Occipital lobe (tissue), 2 donors: ENCODE measurements around the gene PITPNC1. TPM values are rescaled to one million over a fixed set of nuclear protein-coding genes. Genes with fewer than 3 reads are reported as not detected.
"Not testable (repeated sequence)": the region's sequence is repeated elsewhere in the genome, so short reads cannot be mapped to it uniquely, and the experiment has no call there.

Experiments
- DNase-seq: peaks from one replicate; lab custom pipeline; 2025; lab: John Stamatoyannopoulos, UW
- total RNA-seq: library from RNA; depleted of rRNA; stranded (reverse); fragments of >200 nt; gene quantifications from one replicate; pipeline ENCODE4 v1.2.3, GENCODE V29; 2014

Gene PITPNC1
- total RNA-seq, 1 donor from 2014 or later: 60.8 TPM

DNA sequence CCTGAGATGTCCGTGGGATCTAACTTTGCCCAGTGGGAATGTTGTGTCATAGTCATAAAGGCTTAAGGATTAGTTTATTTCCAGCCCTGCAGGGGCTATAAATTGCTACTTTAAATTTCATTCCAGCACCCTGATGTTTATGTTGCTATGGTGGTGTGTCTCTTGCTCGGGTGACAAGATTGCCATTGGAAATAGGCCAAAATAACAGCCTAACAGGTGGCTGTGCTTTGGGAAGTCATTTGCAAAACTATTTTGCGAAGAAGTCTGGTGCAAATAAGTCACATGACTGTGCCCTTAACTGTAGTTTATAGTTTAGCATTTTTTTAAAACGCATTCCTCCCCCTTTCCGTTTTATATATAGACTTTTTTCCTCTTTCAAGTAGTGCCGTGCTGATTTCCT lies 23.1 kb downstream of the PITPNC1 start:
- DNase-seq: no peak

DNA sequence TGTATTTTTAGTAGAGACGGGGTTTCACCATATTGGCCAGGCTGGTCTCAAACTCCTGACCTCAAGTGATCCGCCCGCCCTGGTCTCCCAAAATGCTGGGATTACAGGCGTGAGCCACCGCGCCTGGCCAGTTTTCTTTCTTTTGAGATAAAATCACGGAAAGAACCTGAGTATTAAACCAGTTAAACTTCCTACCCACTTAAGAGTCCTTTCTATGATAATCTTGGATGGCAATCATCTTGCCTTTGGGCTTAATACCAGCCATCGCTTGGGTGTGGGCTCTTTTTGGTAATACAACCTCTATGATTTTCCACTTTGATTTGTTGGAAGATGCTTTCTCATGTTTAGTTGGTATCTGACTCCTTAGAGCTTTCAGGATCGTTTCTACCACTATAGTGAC lies 24.0 kb downstream of the PITPNC1 start:
- DNase-seq: no peak

DNA sequence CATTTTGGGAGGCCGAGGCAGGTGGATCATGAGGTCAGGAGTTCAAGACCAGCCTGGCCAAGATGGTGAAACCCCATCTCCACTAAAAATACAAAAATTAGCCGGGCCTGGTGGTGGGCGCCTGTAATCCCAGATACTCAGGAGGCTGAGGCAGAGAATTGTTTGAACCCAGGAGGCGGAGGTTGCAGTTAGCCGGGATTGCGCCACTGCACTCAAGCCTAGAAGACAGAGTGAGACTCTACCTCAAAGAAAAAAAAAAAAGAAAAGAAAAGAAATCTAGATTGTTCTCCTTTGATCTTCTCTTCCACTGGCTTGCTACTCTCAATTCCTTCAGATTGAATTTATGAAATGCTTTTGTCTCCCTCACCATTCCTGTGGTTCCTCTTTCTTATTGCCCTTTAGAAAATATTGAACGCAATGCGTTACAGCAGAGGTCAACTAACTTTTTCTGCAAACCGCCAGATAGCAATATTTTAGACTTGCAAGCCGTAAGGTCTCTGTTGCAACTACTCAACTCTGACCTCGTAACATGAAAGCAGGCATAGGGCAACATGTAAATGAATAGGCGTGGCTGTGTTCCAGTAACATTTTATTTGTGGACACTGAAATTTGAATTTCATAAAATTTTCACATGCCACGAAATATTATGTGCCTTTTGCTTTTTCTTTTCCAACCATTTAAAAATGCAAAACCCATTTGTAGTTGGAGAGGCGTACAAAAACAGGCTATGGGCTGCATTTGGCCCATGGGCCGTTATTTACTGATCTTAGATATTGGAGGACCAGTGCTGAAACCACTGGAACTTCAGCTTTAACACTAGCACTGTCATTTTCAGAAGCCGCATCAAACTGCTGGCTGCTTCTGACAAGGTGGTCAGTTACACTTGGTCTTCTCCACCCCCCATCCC lies 24.8 kb downstream of the PITPNC1 start:
- no peak for DNase-seq

DNA sequence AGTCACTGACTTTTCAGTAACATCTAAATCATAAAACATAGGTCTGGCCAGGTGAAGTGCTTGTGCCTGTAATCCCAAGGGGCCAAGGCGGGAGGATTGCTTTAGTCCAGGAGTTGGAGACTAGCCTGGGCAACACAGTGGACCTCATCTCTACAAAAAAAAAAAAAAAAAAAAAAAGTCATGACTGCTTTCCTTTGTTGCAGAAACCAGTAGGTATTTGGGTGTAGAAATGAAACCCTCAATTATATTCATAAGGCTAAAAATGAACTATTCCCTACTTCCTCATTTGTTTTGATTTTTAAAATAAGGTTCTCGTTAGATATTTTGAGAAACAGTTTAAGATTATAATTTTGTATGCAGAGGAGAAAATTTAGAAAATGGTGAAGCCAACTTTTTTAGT lies 26.0 kb downstream of the PITPNC1 start:
- no peak for DNase-seq

DNA sequence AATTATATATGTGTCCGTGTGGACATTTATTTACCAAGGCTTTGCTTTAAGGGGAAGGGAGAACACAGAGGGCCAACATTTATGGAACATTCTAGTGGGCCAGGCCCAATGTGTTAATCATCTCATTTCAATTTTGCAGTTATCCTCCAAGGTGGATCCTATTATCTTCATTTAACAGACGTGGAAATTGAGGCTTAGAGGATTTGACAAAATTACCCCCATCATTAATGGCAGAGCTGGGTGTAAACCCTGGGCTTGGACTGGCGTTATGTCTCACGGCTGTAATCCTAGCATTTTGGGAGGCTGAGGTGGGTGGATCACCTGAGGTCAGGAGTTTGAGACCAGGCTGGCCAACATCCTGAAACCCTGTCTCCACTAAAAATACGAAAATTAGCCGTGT lies 26.4 kb downstream of the PITPNC1 start:
- DNase-seq: no peak

DNA sequence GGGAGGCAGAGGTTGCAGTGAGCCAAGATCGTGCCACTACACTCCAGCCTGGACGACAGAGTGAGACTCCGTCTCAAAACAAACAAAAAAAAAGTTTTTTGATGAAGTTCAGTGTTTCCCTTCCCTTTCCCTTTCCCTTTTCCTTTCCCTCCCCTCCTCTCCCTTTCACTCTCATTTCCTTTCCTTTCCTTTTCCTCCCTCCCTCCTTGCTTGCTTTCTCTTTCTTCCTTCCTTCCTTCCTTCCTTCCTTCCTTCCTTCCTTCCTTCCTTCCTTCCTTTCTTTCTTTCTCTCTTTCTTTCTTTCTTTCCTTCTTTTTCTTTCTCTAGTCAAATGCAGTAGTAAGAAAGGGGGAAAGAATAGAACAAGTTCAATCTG lies 31.4 kb downstream of the PITPNC1 start:
- DNase-seq: not testable (repeated sequence)

DNA sequence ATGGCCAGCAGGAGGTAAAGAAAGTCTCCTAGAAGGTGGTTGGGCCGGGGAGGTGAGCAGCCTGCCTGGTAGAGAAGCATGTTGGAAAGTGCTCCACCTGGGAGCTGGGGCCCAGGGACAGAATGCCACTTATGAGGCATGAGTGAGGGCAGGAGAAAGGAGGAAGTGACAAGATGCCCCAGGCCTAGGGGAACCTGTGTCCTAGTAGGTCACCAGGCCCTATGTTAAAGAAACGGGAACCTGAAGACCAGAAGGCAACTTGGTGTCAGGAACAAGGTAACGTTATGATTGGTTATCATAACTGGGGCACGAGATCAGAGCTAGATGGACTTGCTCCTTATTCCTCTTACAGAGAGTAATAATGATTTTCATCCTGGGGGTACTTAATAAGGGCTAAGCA lies 34.3 kb downstream of the PITPNC1 start:
- no peak for DNase-seq

DNA sequence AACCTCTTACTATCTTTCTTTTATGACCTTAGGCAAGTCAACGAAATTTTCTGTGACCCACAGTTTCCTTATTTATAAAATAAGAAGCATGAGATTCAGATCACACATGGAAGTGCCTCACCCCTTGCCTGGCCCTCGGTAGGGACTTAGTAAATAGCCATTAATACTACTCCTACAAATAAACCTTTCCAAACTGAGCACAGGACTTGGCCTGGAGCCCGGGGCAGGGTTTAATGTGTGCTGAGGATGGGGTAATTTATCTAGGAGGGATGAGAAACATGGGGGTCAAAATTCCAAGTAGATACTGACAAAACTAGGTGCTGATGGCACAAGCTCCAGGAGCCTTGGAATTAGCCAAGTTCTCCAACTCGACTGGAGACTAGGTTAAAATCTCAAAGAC lies 35.0 kb downstream of the PITPNC1 start:
- no peak for DNase-seq

DNA sequence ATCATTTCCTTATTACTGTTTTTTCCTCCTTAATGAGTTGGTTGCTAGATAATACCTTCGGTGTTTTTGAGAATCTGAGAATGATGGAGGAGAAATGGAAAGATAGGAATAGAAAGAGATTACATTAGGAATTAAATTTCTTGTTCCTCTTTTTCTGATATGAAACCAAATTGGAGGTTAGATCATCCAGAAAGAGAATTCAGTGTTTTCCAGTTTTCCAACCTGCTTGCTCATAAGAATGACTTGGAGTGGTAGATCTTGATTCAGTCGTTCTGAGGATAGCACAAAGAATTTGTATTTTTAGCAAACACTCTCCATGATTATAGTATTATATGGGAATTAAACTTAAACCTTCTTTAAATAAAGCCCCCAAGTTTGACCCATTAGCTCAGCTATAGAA lies 35.9 kb downstream of the PITPNC1 start:
- DNase-seq: no peak

DNA sequence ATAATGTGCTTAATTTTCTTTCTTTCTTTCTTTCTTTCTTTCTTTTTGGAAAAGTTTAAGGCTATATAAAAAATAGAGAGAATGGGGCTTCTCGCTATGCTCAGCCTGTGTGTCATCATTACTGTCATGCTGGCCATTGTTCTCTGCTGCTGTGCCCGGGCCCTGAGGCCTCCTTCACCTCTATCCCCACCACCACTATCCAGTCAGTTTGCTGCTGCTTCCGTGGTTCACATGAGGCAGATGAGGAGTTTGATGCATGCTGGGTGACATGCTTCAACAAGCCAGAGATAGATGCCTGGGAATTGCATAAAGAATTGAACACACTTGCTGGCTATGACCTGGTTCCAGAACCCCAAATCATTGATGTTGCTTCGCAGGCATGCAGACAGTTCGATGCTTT lies 36.3 kb downstream of the PITPNC1 start:
- no peak for DNase-seq

DNA sequence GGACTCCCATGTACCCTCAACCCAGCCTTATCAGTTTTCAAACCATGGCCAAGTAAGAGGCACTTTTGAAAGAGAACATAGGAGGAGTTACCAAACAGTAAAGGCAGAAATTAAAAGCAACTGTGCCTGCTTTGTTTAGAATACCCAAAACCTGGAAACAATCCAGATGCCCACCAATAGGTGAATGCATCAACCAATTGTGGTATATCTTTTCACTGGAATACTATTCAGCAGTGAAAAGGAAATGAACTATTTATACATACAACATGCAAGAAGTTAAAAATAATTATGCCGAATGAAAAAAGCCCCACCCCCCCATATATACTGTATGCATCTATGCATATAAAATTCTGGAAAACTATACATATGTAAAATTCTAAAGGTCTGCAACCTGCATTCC lies 37.0 kb downstream of the PITPNC1 start:
- no peak for DNase-seq

DNA sequence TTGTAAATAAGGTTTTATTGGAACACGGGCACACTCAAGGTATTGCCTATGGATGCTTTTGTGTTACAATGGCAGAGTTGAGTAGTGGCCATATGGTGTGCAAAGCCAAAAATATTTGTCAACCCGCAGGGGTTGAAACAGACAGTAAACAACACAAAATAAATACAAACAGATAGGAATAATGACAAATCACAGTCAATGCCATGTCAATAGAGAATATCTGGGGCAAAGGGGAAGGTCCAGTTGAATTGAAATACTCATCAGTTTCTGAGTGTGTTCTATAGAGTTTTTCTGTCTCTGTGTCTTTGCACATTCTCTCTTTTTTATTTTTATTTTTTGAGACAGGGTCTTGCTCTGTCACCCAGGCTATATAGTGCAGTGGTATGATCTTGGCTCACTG lies 37.5 kb downstream of the PITPNC1 start:
- DNase-seq: no peak

DNA sequence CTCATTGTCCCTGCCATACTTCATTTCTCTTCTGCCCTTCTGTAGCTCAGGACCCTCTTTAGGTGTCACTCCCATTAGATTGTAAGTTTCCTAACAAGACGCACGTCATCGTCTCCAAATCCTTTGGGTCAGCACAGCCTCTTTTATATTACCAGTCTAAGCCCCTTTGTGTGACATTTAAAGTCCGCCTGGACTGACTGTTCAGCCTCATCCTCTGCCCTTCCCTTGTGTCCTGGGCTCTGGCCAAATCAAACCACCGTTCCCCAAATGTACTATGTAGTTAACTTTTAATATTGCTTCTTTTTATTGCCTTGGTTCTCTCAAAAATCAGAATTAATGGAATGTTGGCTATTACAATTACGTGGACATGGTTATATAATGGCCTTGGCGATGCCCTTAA lies 38.2 kb downstream of the PITPNC1 start:
- DNase-seq: no peak

DNA sequence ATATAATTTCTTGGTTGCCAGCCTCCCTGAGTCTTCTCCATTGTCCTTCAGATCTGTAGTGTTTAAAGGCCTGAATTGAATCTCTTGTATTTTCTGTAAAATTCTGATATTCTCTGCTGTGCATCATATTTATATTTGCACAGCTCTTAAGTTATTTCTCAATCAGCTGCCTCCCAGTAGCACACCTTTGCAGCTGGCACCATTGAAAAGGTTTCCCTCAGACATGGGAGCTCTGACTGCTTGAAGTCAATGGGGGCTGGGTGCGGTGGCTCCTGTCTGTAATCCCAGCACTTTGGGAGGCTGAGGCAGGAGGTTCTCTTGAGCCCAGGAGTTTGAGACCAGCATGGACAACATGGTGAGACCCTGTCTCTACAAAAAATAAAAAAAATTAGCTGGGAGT lies 40.4 kb downstream of the PITPNC1 start:
- no peak for DNase-seq

DNA sequence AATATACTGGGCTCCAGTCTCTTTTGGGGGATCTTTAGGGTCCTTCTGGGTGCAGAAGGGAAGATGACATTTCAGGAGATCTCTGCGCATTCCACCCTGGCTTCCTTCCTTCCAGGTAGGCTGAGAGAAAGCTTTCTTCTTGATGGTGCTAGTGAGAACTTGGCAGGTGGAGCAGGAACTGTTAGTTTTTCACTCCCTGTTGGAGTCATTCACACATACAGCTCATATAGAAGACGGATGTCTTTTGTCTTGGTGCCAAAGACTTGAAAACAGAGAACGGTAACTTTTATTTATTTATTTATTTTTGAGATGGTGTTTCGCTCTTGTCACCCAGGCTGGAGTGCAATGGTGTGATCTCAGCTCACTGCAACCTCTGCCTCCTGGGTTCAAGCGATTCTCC lies 43.9 kb downstream of the PITPNC1 start:
- no peak for DNase-seq

DNA sequence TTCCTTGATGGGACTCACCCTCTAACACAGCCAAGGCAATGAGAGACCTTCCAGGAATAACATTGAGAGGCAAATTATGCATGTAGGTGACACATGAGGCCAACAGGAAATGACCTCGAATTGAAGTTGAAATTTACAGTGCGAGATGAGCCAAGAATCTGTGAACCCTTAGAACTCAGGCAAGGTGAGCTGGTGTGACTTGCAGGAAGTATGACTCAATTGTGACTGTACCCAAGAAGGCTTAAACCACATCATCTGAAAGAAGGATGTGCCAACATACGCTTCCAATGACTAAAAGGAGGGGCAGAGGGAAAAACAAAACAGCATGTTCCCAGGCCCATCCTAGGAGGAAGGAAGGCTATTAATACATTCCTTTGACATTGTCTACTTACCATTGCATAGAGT lies 44.8 kb downstream of the PITPNC1 start:
- DNase-seq: no peak

DNA sequence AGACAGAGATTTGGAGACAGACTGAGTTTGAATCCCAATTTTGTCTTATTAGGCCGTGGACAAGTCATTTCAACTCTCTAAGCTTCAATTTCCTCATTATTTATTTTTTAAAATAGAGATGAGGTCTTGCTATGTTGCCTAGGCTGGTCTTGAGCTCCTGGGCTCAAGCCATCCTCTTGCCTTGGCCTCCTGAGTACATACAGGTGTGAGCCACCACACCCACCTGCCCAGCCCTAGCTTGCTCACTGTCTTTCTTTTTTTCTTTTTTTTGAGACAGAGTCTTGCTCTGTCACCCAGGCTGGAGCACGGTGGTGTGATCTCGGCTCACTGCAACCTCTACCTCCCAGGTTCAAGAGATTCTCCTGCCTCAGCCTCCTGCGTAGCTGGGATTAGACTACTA lies 45.2 kb downstream of the PITPNC1 start:
- not testable (repeated sequence) for DNase-seq

DNA sequence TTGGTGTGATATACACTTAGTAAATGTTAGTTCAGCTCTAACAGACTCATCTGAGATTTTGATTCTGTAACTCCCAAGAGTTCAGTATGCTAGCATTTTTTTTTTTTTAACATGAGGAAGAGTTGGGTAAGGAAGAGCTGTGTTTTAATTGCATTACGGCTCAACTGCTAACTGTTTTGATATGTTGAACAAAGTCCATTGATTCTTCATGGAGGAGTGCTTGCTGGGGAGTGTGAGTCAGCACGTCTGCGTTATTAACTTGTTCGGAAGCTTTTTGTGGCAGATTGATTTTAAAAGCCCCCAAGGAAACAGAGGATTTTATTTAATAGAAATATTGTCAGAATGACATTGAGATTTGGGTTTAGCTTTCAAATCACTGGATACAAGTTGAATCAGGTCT lies 45.8 kb downstream of the PITPNC1 start:
- no peak for DNase-seq

DNA sequence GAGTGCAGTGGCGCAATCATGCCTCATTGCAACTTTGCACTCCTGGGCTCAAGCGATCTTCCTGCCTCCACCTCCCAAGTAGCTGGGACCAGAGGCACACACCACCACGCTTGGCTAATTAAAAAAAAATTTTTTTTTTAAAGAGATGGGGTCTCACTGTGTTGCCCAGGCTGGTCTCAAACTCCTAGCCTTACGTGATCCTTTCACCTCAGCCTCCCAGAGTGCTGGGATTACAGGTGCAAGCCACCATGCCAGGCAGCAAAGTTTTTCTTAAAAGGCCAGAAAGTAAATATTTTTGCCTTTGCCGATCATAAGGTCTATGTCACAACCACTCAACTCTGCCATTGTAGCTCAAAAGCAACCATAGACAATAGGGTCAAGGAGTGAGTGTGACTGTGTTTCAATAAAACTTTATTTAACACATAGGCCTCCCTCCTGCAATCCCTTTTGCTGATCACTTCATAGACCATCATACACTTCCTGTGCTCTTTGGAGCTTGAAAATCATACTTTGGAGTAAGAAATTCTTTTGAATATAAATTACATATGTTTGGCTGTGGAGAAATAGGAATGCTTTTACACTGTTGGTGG lies 48.6 kb downstream of the PITPNC1 start:
- DNase-seq: no peak

DNA sequence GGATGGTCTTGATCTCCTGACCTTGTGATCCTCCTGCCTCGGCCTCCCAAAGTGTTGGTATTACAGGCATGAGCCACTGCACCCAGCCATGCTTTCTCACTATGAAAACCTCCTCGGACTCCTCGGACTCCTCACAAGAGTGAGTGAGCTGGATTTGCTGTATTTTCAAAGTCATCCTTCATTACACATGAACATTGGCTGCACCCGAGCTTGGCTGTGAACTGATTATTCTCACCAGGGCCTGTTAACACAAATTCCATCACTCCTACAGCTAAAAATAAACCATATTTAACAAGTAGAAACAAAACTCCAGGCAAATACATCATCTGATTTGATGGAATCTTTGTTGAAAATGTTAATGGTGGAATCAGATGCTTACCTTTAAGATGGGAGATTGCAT lies 50.3 kb downstream of the PITPNC1 start:
- DNase-seq: no peak

DNA sequence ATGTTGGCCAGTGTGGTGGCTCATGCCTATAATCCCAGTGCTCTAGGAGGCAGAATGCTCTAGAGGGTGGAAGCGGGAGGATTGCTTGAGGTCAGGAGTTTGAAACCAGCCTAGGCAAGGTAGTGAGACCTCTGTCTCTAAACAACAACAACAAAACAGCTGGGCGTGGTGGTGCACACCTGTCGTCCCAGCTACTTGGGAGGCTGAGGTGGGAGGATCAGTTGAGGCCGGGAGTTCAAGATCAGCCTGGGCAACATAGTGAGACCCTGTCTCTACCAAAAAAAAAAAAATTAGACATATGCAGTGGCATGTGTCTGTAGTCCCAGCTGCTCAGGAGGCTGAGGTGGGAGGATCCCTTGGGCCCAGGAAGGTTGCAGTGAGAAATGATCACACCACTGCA lies 53.4 kb downstream of the PITPNC1 start:
- not testable (repeated sequence) for DNase-seq

DNA sequence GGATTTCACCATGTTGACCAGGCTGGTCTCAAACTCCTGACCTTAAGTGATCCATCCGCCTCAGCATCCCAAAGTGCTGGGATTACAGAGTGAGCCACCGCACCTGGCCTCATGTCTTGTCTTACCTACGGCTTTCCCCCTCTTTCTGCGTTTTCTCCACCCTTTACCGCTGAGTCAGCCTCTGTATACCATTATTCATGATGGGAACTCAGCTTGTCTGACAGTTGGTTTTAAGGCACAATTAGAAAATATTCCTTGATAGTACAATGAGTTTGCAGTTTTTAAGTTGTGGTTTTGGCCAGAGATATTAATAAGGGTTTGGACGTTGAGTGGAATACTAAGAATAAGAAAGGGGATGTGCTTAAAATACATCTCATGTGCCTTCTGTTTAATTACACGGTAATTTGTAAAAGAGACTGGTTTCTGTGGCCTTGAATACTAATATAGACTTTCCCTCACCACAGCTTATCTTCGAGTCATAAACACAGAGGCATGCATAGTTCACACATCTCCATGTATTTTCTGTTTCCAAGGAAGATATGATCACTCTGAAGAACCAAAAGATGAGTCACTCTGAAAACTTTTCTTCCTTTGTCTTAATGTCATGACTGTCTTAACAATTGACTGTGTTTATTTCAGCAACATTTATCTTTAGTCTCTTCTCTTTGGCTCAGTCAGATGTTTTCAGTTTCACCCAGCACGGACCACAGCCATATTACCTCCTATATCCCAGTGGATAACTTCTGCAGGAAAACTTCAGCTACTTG lies 54.4 kb downstream of the PITPNC1 start:
- no peak for DNase-seq
